CD4-positive, alpha-beta T cell treated with Interleukin-1 beta for 1 hour (primary cell): ENCODE measurements around the gene RASA3.
"Not testable (repeated sequence)": the region's sequence is repeated elsewhere in the genome, so short reads cannot be mapped to it uniquely, and the experiment has no call there.

ENCODE experiments used
- DNase-seq, 2 donors: peaks; one replicate each; pipeline ENCODE4 v3.0.0-alpha.2; 2020 to 2022

RASA3 gene

DNA sequence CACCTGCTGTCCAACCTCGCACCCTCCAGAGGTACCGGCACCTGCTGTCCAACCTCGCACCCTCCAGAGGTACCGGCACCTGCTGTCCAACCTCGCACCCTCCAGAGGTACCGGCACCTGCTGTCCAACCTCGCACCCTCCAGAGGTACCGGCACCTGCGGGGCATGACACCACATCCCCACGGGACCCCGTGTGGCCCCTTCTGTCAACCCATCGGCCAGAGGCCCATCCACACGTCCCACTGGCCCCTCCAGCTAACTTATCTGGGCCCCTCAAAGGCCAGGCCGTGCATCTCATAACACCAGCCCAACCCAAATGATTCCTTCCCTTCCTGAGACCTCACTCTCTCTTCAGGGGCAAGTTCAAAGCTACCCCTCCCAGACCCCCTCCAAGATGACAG, 6.3 kb downstream of the RASA3 start:
- DNase-seq = not testable (repeated sequence)

GRCh38 chr13:114125589-114125988, 6.8 kb downstream of the RASA3 start:
- no peak for DNase-seq

- DNase-seq = peak; percentile 64
These were observed 7.5 kb downstream of the RASA3 start for GRCh38 chr13:114124921-114125320.

GRCh38 chr13:114124431-114124830, 8.0 kb downstream of the RASA3 start:
- DNase-seq = no peak

DNA sequence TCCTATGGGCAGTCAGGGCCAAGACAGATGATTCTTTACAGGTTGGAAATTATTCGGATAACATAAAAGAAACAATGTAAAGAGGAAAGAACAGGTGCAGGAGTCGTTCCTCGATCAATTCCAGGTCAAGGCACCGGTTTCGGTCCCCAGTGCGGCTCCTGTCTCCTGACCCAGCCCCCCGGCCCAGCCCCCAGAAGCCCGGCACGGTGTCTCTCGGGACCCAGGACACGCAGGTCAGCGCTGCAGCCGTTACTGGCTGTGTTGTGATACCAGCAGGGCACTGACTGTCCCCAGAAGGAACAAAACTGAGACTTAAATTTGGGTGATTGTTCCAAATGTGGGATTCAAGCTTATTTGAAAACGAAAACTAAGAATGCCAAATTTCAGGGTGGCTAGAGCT, 8.5 kb downstream of the RASA3 start:
- DNase-seq = no peak

DNA sequence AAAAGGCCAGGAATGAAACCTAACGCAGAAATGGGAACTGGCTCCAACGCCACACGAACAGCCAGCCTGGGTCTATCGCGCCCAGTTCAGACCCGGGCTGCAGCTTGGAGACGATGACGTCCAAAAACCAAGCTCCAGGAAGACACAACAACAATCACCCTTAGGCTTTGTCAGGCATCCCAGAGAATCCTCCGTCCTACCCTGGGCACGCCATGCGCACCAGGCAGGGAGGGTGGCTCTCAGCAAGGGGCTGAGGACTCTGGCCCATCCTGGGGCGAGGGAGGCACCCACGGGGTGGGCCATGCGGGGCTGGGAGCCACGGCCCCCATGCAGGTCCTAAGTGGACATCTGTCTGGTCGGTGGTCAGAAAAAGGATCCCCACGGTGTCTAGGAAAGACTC, 9.0 kb downstream of the RASA3 start:
- no peak for DNase-seq

DNA sequence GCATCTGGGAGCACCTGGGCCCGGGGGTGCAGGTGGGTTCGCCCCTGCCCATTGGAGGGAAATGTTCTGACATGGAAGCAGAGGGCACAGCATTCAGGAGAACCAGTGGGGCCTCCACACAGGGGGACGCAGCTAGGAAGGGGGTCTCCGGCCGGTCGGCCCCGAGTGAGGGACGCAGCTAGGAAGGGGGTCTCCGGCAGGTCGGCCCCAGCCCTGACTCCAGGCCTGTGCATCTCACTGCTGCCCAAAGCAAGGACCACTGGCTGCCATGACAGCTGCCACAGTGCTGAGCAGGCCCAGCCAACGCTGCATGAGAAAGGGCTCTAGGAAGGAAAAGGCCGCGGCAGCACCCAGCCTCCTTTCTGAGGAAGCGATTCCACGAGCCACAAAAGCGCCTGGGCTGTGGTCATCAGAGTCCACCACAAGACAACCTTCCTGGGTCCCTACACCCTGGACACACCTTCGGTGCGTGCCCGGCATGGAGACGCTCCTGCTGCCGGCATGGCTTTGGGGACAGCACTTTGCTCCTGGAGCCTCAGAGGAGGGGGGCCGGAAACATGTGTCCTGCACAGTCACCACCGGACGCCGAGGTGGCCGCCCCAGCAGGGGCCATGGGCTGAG, 9.7 kb downstream of the RASA3 start:
- DNase-seq = no peak

DNA sequence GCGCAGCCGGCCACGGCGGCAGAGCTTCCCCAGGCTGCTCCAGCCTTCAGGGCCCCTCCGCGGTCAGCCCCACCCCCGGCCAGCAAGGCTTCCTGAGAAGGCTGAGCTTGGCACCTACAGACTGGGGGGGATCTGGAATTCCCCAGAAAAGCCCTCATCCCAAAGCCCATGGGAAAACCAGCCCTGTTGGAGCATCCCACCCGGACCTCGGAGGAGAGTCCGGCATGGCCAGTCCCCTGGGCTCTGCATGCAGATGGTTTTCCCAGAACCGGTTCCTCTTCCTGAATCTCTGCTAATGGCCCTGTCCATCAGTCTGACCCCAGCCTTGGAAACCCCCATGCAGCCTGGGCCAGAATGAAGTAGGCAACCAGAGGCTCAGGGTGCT, 10.3 kb downstream of the RASA3 start:
- no peak for DNase-seq

GRCh38 chr13:114121496-114122126, 10.8 kb downstream of the RASA3 start:
- DNase-seq = no peak

DNA sequence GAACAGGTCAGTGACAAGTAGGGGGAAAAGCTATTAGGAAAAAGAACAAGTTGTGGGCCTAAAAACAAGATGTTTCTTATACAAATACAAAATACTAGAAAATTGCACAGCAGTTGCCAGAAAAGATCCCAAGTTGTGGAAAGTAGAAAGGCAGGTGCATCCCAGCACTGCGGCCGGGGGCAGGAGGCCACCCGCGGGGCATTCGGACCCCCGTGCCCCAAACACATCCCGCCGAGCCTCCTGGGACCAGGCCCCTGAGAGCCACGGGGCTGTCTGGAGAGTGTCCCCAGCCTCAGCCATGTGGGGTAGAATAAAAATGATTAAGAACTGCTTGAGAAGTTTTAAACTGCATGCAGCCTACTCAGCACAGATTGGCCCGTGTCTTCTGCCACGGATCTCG, 11.4 kb downstream of the RASA3 start:
- DNase-seq = no peak

GRCh38 chr13:114120591-114121011, 11.8 kb downstream of the RASA3 start:
- no peak for DNase-seq

GRCh38 chr13:114119196-114119595, 13.2 kb downstream of the RASA3 start:
- no peak for DNase-seq

DNA sequence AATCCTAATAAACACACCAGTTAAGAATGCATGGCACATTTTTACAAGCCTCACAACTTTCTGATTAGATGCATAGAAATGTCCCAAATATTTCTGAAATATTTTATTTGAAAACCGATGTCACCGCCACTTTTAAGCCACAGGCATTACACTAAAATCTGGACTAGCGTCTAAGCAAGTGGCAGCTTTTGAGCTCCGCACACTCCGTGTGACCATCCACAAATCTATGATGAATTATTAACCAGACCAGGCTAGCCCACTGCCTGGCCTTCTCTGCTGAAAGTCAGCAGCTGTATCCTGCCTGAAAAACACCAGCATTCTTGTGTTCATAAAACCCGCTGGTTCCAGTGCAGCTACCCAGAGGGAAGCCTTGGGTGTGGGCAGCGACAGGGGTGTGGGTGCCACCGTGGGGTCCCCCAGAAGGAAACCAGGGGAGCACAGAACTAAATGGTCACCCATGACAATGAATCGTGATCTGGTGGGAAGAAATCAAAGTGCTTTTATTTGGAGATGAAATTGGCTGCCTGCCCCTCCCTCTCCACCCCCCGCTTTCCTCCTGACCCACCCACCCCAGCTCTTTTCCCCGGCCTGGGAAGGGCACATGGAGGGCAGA, 13.8 kb downstream of the RASA3 start:
- no peak for DNase-seq

GRCh38 chr13:114118086-114118485, 14.3 kb downstream of the RASA3 start:
- DNase-seq = no peak

DNA sequence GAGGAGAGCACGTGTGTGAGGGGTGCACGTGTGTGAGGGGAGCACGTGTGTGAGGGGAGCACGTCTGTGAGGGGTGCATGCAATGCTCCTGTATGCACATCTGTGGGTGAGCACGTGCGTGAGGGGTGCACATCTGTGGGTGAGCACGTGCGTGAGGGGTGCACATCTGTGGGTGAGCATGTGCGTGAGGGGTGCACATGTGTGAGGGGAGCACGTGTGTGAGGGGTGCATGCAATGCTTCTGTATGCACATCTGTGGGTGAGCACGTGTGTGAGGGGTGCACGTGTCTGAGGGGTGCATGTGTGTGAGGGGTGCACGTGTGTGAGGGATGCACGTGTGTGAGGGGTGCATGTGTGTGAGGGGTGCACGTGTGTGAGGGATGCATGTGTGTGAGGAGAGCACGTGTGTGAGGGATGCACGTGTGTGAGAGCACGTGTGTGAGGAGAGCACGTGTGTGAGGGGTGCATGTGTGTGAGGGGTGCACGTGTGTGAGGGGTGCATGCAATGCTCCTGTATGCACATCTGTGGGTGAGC, 15.0 kb downstream of the RASA3 start:
- DNase-seq = not testable (repeated sequence)

GRCh38 chr13:114116734-114117133, 15.7 kb downstream of the RASA3 start:
- no peak for DNase-seq

DNA sequence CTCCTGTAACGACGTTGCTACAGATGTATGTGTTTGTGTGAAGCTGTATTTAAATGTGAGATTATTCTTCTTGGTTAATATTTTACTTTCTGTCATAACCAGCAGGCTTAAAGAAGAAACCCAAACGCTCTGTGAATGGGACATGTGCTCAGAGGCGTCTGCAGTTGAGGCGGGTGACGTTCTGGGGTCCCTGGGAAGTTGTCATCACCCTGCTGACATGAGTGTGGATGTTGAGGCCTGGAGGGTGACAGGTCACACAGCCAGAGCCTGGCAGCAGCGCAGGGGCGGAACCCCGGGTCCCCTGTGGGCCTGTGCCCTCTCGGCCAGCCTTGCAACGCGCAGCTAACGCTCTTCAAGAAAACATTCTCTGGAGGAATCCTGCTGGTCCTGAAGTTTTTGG, 16.6 kb downstream of the RASA3 start:
- no peak for DNase-seq

- DNase-seq = peak in 1 of 2 donors; percentile 75
These were observed 17.2 kb downstream of the RASA3 start for GRCh38 chr13:114115191-114115671.

GRCh38 chr13:114114666-114115065, 17.8 kb downstream of the RASA3 start:
- DNase-seq = not testable (repeated sequence)

GRCh38 chr13:114114006-114114640, 18.3 kb downstream of the RASA3 start:
- no peak for DNase-seq

DNA sequence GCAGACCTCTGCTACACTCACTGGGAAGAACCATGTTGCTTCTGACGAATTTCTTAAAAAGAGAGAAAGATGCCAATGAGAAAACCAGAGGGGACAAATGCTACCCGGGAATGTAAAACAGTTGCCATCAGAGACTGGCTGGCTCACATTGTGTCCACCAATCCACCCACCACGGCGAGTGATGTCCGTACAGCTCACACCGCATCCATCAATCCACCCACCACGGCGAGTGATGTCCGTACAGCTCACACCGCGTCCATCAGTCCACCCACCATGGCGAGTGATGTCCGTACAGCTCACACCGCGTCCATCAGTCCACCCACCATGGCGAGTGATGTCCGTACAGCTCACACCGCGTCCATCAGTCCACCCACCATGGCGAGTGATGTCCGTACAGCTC, 19.0 kb downstream of the RASA3 start:
- not testable (repeated sequence) for DNase-seq

GRCh38 chr13:114112826-114113322, 19.5 kb downstream of the RASA3 start:
- DNase-seq = no peak

GRCh38 chr13:114112231-114112825, 20.1 kb downstream of the RASA3 start:
- no peak for DNase-seq
